HepG2 (cell line): ENCODE measurements around the gene LRRC72. TPM values are rescaled to one million over a fixed set of nuclear protein-coding genes. Genes with fewer than 3 reads are reported as not detected.

Experiments
- ATAC-seq: fragments of 200-7000 bp; cut with Tn5 transposase; 3 replicates; pipeline ENCODE4 v1.9.1; 2020; ENCODE audit warnings: mild to moderate bottlenecking, moderate library complexity
- BruUV-seq: library from RNA; stranded (reverse); fragments of 400-500 nt; replicated peaks from 2 replicates; lab custom pipeline; 2021; lab: Mats Ljungman, UMichigan
- CTCF ChIA-PET: fragments of 300-600 bp; formaldehyde crosslinking; extraction: SDS; loops from one replicate; lab custom pipeline; 2021; ENCODE audit warnings: low total read pairs, inconsistent platforms, low intra/inter-chr PET ratio; lab: Yijun Ruan, JAX
- POLR2A ChIA-PET: fragments of 350-600 bp; sonication (Branson Sonifier 250); formaldehyde crosslinking; loops from one replicate; lab custom pipeline; 2020; ENCODE audit warnings: antibody characterized with exemption, inconsistent platforms; lab: Yijun Ruan, JAX
- DNase-seq: peaks from one replicate; pipeline ENCODE4 v3.0.0-alpha.2; 2015; ENCODE audit warnings: low spot score
- FAIRE-seq: peaks from 3 replicates; lab custom pipeline; 2011; peaks lifted over from hg19 to GRCh38; lab: Jason Lieb, UNC
- H2AFZ ChIP-seq: one replicate; pipeline ENCODE4 v1.6.1; 2011; ENCODE audit warnings: low read length, inconsistent platforms
- H3K27ac ChIP-seq: fragments of 300-600 bp; 3 replicates; pipeline ENCODE4 v1.8.0; 2011; ENCODE audit warnings: mixed run types, mild to moderate bottlenecking, mixed read lengths, low read length, inconsistent platforms; ENCODE audit not compliant: insufficient read depth; ENCODE audit errors: extremely low read length
- H3K27me3 ChIP-seq, 2 experiments: fragments of 200-600 bp in 1 of 2; 2 replicates in 1 of 2; 3 replicates in 1 of 2; pipeline versions ENCODE4 v1.6.0 to v1.8.0; 2011; ENCODE audit warnings: low read length in 2 of 2, mild to moderate bottlenecking in 2 of 2, moderate library complexity in 2 of 2, inconsistent platforms in 1 of 2; ENCODE audit not compliant: insufficient read depth in 2 of 2, control insufficient read depth in 1 of 2
- H3K36me3 ChIP-seq, 2 experiments: fragments of 200-600 bp in 1 of 2; replicated peaks in 1 of 2; 2 replicates in 1 of 2; 3 replicates in 1 of 2; pipeline versions ENCODE4 v1.5.1 to v1.8.0; 2011; ENCODE audit warnings: low read length in 2 of 2, inconsistent platforms in 1 of 2; ENCODE audit not compliant: insufficient read depth in 2 of 2, control insufficient read depth in 1 of 2
- H3K4me1 ChIP-seq: 2 replicates; pipeline ENCODE4 v1.5.1; 2012; ENCODE audit warnings: low read length, inconsistent platforms; ENCODE audit not compliant: insufficient read depth
- H3K4me2 ChIP-seq: 2 replicates; pipeline ENCODE4 v1.6.0; 2011; ENCODE audit warnings: low read depth, low read length, inconsistent platforms
- H3K4me3 ChIP-seq, 3 experiments: fragments of 200-600 bp in 1 of 3; sonication (generic), shearing (Covaris generic) in 1 of 3; replicated peaks in 1 of 3; 2 replicates each; pipeline ENCODE4 v1.5.1; 2011 to 2016; ENCODE audit warnings: low read length in 3 of 3, inconsistent platforms in 2 of 3, low read depth in 2 of 3, mild to moderate bottlenecking in 2 of 3, control low read depth in 1 of 3, mixed read lengths in 1 of 3; ENCODE audit not compliant: insufficient read depth in 1 of 3
- H3K79me2 ChIP-seq: one replicate; pipeline ENCODE4 v1.6.1; 2011; ENCODE audit warnings: low read length, inconsistent platforms; ENCODE audit not compliant: insufficient read depth
- H3K9ac ChIP-seq: 2 replicates; pipeline ENCODE4 v1.6.0; 2011; ENCODE audit warnings: mild to moderate bottlenecking, low read depth, low read length, inconsistent platforms; ENCODE audit not compliant: insufficient read depth
- H3K9me3 ChIP-seq: 2 replicates; pipeline ENCODE4 v1.5.1; 2012; ENCODE audit warnings: mild to moderate bottlenecking, low read length
- H4K20me1 ChIP-seq: 2 replicates; pipeline ENCODE4 v1.6.0; 2011; ENCODE audit warnings: inconsistent platforms, mild to moderate bottlenecking, low read length, moderate library complexity; ENCODE audit not compliant: insufficient read depth
- ATF2 ChIP-seq: sonication (generic); formaldehyde crosslinking; IDR thresholded peaks from 2 replicates; pipeline ENCODE4 v1.4.0; 2020; ENCODE audit warnings: missing genetic modification reagents
- ATF3 ChIP-seq: sonication (generic); formaldehyde crosslinking; IDR thresholded peaks from 2 replicates; pipeline ENCODE4 v1.4.0; 2020; ENCODE audit warnings: missing genetic modification reagents
- MEF2D ChIP-seq: sonication (generic); formaldehyde crosslinking; IDR thresholded peaks from 2 replicates; pipeline ENCODE4 v1.5.1; 2020; ENCODE audit warnings: mild to moderate bottlenecking, missing genetic modification reagents
- NFYC ChIP-seq: IDR thresholded peaks from 2 replicates; pipeline ENCODE4 v1.6.1; 2016; ENCODE audit warnings: missing genetic modification reagents, missing compliant biosample characterization
- PHF5A ChIP-seq: IDR thresholded peaks from one replicate; pipeline ENCODE4 v1.6.1; 2018; ENCODE audit warnings: low read depth, missing genetic modification reagents; ENCODE audit not compliant: unreplicated experiment
- POGZ ChIP-seq: sonication (generic); formaldehyde crosslinking; IDR thresholded peaks from 2 replicates; pipeline ENCODE4 v1.4.0; 2020; ENCODE audit warnings: mild to moderate bottlenecking, missing genetic modification reagents
- RBM22 ChIP-seq: fragments of 200-400 bp; formaldehyde crosslinking; optimal IDR thresholded peaks from 2 replicates; pipeline ENCODE3; 2017; ENCODE audit warnings: mild to moderate bottlenecking, low read length, moderate library complexity
- SUZ12 ChIP-seq: fragments of 150-350 bp; IDR thresholded peaks from 2 replicates; pipeline ENCODE4 v1.6.1; 2014; ENCODE audit warnings: low read depth, low read length
- ZNF335 ChIP-seq: sonication (generic); formaldehyde crosslinking; IDR thresholded peaks from 2 replicates; pipeline ENCODE4 v1.4.0; 2020; ENCODE audit warnings: missing genetic modification reagents
- ZNF414 ChIP-seq: sonication (generic); formaldehyde crosslinking; IDR thresholded peaks from 2 replicates; pipeline ENCODE4 v1.5.0; 2020; ENCODE audit warnings: missing genetic modification reagents
- ZNF484 ChIP-seq: sonication (generic); formaldehyde crosslinking; IDR thresholded peaks from 2 replicates; pipeline ENCODE4 v1.5.1; 2020; ENCODE audit warnings: mild to moderate bottlenecking, low read depth, missing genetic modification reagents, borderline replicate concordance
- ZNF543 ChIP-seq: sonication (generic); formaldehyde crosslinking; IDR thresholded peaks from 2 replicates; pipeline ENCODE4 v1.4.0; 2020; ENCODE audit warnings: mild to moderate bottlenecking, missing genetic modification reagents
- ZNF558 ChIP-seq: sonication (generic); formaldehyde crosslinking; IDR thresholded peaks from 2 replicates; pipeline ENCODE4 v1.9.0; 2022; ENCODE audit warnings: mild to moderate bottlenecking, missing genetic modification reagents, borderline replicate concordance
- ZXDC ChIP-seq: sonication (generic); formaldehyde crosslinking; IDR thresholded peaks from 2 replicates; pipeline ENCODE4 v1.5.0; 2020; ENCODE audit warnings: mild to moderate bottlenecking, missing genetic modification reagents
- WGBS: methylation state at CpG from one replicate; pipeline ENCODE4 v1.1.6; 2017; ENCODE audit warnings: low lambda C conversion rate; 5-methylcytosine and 5-hydroxymethylcytosine counted together
- in situ Hi-C: cut with HindIII; loops from 2 replicates; pipeline ENCODE4 v1.10.0; 2017; ENCODE audit warnings: low pct_unique_long_range_greater_than_20kb; ENCODE audit not compliant: extremely low pct_ligation_motif_present
- intact Hi-C: fragments of 100-400 bp; cut with micrococcal nuclease; formaldehyde crosslinking; loops from one replicate; pipeline ENCODE4 v1.10.0; 2022; ENCODE audit not compliant: unreplicated experiment
- polyA plus RNA-seq, 8 experiments: library from polyadenylated mRNA; depleted of rRNA in 3 of 8; stranded (reverse) in 7 of 8; unstranded in 1 of 8; fragments of >200 nt; fragmentation: Illumina TruSeq in 4 of 8; extraction: Trizol in 4 of 8; gene quantifications; 2 replicates each; pipeline versions ENCODE4 v1.2.1 to v1.2.3, GENCODE V29; 2011 to 2016; ENCODE audit warnings: low read depth in 4 of 8, missing spikeins in 1 of 8, mixed read lengths in 1 of 8; ENCODE audit not compliant: insufficient read depth in 1 of 8
- total RNA-seq, 5 experiments: library from RNA; depleted of rRNA; stranded (reverse); fragments of >200 nt; fragmentation: Illumina TruSeq; extraction: Trizol; gene quantifications; 2 replicates each; pipeline ENCODE4 v1.2.3, GENCODE V29; 2016; ENCODE audit warnings: low read depth in 1 of 5

LRRC72 gene
- total and polyA plus RNA-seq, 2 of the 13 experiments (the other 11 are each of a cell fraction or from before 2014, with no cell fraction given), result not detected

- Histone ChIP-seq H3K4me1 (peaks cover 11% of the 10 kb centered on the region), H3K79me2 (no peaks in the 10 kb centered on the region), H3K27ac (no peak overlapping the region), H3K4me3 (no peak overlapping the region), H3K4me2 (no peak overlapping the region), H3K36me3 (peaks cover 2 to 30% of the 10 kb centered on the region in 2 experiments), H3K9ac (no peak overlapping the region), H4K20me1 (no peaks in the 10 kb centered on the region), H2AFZ (no peak overlapping the region)
- intact Hi-C loops, result no loop called here
- in situ Hi-C loops, result no loop called here
- FAIRE-seq (no peak), DNase-seq (peak; percentile 30)
- 90% methylated on average over 4 of the region's 4 CpGs for WGBS
- TF ChIP-seq PHF5A (CRISPR knock-in tag) (no peak), POGZ (CRISPR knock-in tag) (no peak)
- TF ChIP-seq, all 625 proteins: peak for 0
- H3K27me3 ChIP-seq, result no peaks in the 10 kb centered on the region
- peak; percentile 64 for ATAC-seq
- POLR2A ChIA-PET, result no interaction called here
- H3K9me3 ChIP-seq, result no peaks in the 10 kb centered on the region
- CTCF ChIA-PET, result no interaction called here
- BruUV-seq, result no TSS peak
Measured at GRCh38 chr7:16609842-16610450, 83.3 kb downstream of the LRRC72 start.

- BruUV-seq, result no TSS peak
- FAIRE-seq, result no peak
- in situ Hi-C loops, result no loop called here
- Histone ChIP-seq H3K27me3 (no peaks in the 10 kb centered on the region), H3K36me3 (peaks cover 3 to 39% of the 10 kb centered on the region in 2 experiments), H3K4me1 (peaks cover 11% of the 10 kb centered on the region), H2AFZ (no peak overlapping the region), H3K9me3 (no peaks in the 10 kb centered on the region), H3K4me3 (no peak overlapping the region), H3K79me2 (no peaks in the 10 kb centered on the region), H3K9ac (no peak overlapping the region), H3K27ac (no peak overlapping the region), H3K4me2 (no peak overlapping the region), H4K20me1 (no peaks in the 10 kb centered on the region)
- ATAC-seq, result no peak
- POLR2A ChIA-PET, result no interaction called here
- CTCF ChIA-PET, result no interaction called here
- intact Hi-C loops, result no loop called here
- WGBS, result 100% methylated on average over 2 of the region's 2 CpGs
- no peak for DNase-seq
- no peak for TF ChIP-seq MEF2D
- TF ChIP-seq ATF2 (CRISPR knock-in tag), result no peak
- TF ChIP-seq ZNF335 (CRISPR knock-in tag), result no peak
- no peak for TF ChIP-seq ZNF484
- no peak for TF ChIP-seq ATF3 (CRISPR knock-in tag)
- TF ChIP-seq RBM22, result no peak
- no peak for TF ChIP-seq SUZ12
- TF ChIP-seq NFYC, result no peak
- no peak for TF ChIP-seq ZXDC (CRISPR knock-in tag)
- TF ChIP-seq ZNF414 (CRISPR knock-in tag), result no peak
- TF ChIP-seq ZNF543 (CRISPR knock-in tag), result no peak
- no peak for TF ChIP-seq ZNF558 (CRISPR knock-in tag)
Measured at GRCh38 chr7:16611711-16612110, 85.1 kb downstream of the LRRC72 start.
